H1 (cell line): ENCODE results near the gene LTBR. TPM values are rescaled to one million over a fixed set of nuclear protein-coding genes. Genes with fewer than 3 reads are reported as not detected.

Source experiments
- CTCF ChIA-PET: fragments of 300-600 bp; sonication (Branson Sonifier 250); formaldehyde crosslinking; loops from one replicate; lab custom pipeline; 2021; ENCODE audit not compliant: partially characterized antibody; lab: Charles Lee
- POLR2A ChIA-PET: fragments of 300-600 bp; sonication (Branson Sonifier 250); formaldehyde crosslinking; loops from one replicate; lab custom pipeline; 2021; ENCODE audit warnings: inconsistent platforms; ENCODE audit not compliant: partially characterized antibody; lab: Charles Lee
- DNase-seq, 2 experiments: peaks; one replicate each; pipeline versions ENCODE4 v3.0.0 to v3.0.0-alpha.2; 2010 to 2022; ENCODE audit warnings: low spot score in 2 of 2, low read depth in 1 of 2, mixed read lengths in 1 of 2
- FAIRE-seq: peaks from 2 replicates; lab custom pipeline; 2011; peaks lifted over from hg19 to GRCh38; lab: Jason Lieb, UNC
- H2AFZ ChIP-seq: 2 replicates; pipeline ENCODE4 v1.8.1; 2012; ENCODE audit warnings: low read length, inconsistent platforms
- H2AK5ac ChIP-seq: 2 replicates; pipeline ENCODE4 v1.6.1; 2013; ENCODE audit warnings: low read depth, low read length
- H2BK120ac ChIP-seq: replicated peaks from 2 replicates; pipeline ENCODE3; 2013; ENCODE audit warnings: low read depth, low read length, inconsistent platforms
- H2BK12ac ChIP-seq: 2 replicates; pipeline ENCODE4 v1.6.1; 2013; ENCODE audit warnings: low read depth, low read length
- H2BK15ac ChIP-seq: 2 replicates; pipeline ENCODE4 v1.6.1; 2013; ENCODE audit warnings: low read length
- H2BK20ac ChIP-seq: 2 replicates; pipeline ENCODE4 v1.6.1; 2013; ENCODE audit warnings: low read length
- H2BK5ac ChIP-seq: 2 replicates; pipeline ENCODE4 v1.6.1; 2013; ENCODE audit warnings: low read depth, low read length
- H3K14ac ChIP-seq: 2 replicates; pipeline ENCODE4 v1.6.1; 2013; ENCODE audit warnings: inconsistent platforms; ENCODE audit not compliant: insufficient read length
- H3K18ac ChIP-seq: 2 replicates; pipeline ENCODE4 v1.6.1; 2013; ENCODE audit warnings: low read length; ENCODE audit errors: extremely low read depth
- H3K23ac ChIP-seq: 2 replicates; pipeline ENCODE4 v1.6.1; 2013; ENCODE audit warnings: inconsistent platforms; ENCODE audit not compliant: insufficient read length
- H3K23me2 ChIP-seq: 2 replicates; pipeline ENCODE4 v1.6.1; 2013; ENCODE audit warnings: low read depth, low read length
- H3K27ac ChIP-seq: 2 replicates; pipeline ENCODE4 v1.6.1; 2011; ENCODE audit warnings: low read depth, low read length, inconsistent platforms
- H3K27me3 ChIP-seq, 4 experiments: replicated peaks in 1 of 4; 1 replicate in 1 of 4; 2 replicates in 3 of 4; pipeline versions ENCODE4 v1.6.1 to v1.8.1; 2011 to 2013; ENCODE audit warnings: low read length in 3 of 4, mild to moderate bottlenecking in 3 of 4, inconsistent platforms in 2 of 4, mixed read lengths in 2 of 4, moderate library complexity in 1 of 4; ENCODE audit not compliant: control insufficient read depth in 3 of 4, insufficient read depth in 3 of 4; ENCODE audit errors: extremely low read depth in 1 of 4
- H3K36me3 ChIP-seq, 4 experiments: 2 replicates each; pipeline versions ENCODE4 v1.6.1 to v1.8.1; 2011 to 2013; ENCODE audit warnings: mild to moderate bottlenecking in 4 of 4, low read length in 3 of 4, moderate library complexity in 2 of 4, control low read depth in 1 of 4, inconsistent platforms in 1 of 4; ENCODE audit not compliant: insufficient read depth in 4 of 4, control insufficient read depth in 2 of 4
- H3K4ac ChIP-seq: replicated peaks from 2 replicates; pipeline ENCODE3; 2013; ENCODE audit warnings: low read length, low read depth, mixed read lengths, inconsistent platforms; ENCODE audit not compliant: insufficient read length
- H3K4me1 ChIP-seq, 4 experiments: replicated peaks in 1 of 4; 1 replicate in 1 of 4; 2 replicates in 3 of 4; pipeline versions ENCODE4 v1.6.1 to v1.8.1; 2011 to 2013; ENCODE audit warnings: low read length in 3 of 4, inconsistent platforms in 2 of 4, mixed read lengths in 1 of 4; ENCODE audit not compliant: insufficient read depth in 4 of 4, control insufficient read depth in 3 of 4
- H3K4me2 ChIP-seq, 2 experiments: 2 replicates each; pipeline versions ENCODE4 v1.6.1 to v1.8.1; 2011 to 2013; ENCODE audit warnings: low read depth in 2 of 2, low read length in 2 of 2, control low read depth in 1 of 2, inconsistent platforms in 1 of 2, mild to moderate bottlenecking in 1 of 2; ENCODE audit not compliant: insufficient read depth in 1 of 2
- H3K4me3 ChIP-seq, 4 experiments: fragments of 200-600, 300-600 bp in 1 of 4; sonication (generic), shearing (Covaris generic), sonication (Bioruptor Twin) in 1 of 4; 2 replicates each; pipeline versions ENCODE4 v1.5.1 to v1.8.1; 2011 to 2016; ENCODE audit warnings: low read length in 4 of 4, low read depth in 3 of 4, control low read depth in 2 of 4, inconsistent platforms in 2 of 4, mild to moderate bottlenecking in 2 of 4, mixed read lengths in 1 of 4, moderate library complexity in 1 of 4; ENCODE audit not compliant: insufficient read depth in 2 of 4; ENCODE audit errors: extremely low read depth in 1 of 4
- H3K56ac ChIP-seq: replicated peaks from 2 replicates; pipeline ENCODE3; 2013; ENCODE audit warnings: low read depth, mild to moderate bottlenecking, mixed read lengths, low read length, inconsistent platforms; ENCODE audit not compliant: insufficient read length
- H3K79me1 ChIP-seq: 2 replicates; pipeline ENCODE4 v1.6.1; 2013; ENCODE audit warnings: low read depth, low read length, control low read depth
- H3K79me2 ChIP-seq, 2 experiments: 2 replicates each; pipeline versions ENCODE4 v1.6.1 to v1.8.1; 2012 to 2013; ENCODE audit warnings: low read length in 2 of 2, mild to moderate bottlenecking in 2 of 2, inconsistent platforms in 1 of 2; ENCODE audit not compliant: insufficient read depth in 2 of 2, control insufficient read depth in 1 of 2
- H3K9ac ChIP-seq, 4 experiments: replicated peaks in 1 of 4; 1 replicate in 1 of 4; 2 replicates in 3 of 4; pipeline versions ENCODE4 v1.6.1 to v1.8.1; 2011 to 2013; ENCODE audit warnings: low read depth in 3 of 4, low read length in 3 of 4, control low read depth in 2 of 4, mild to moderate bottlenecking in 2 of 4, moderate library complexity in 2 of 4, inconsistent platforms in 1 of 4; ENCODE audit errors: extremely low read depth in 1 of 4
- H3K9me3 ChIP-seq, 2 experiments: 2 replicates each; pipeline versions ENCODE4 v1.6.1 to v1.8.1; 2012 to 2013; ENCODE audit warnings: mild to moderate bottlenecking in 2 of 2, moderate library complexity in 2 of 2, control low read depth in 1 of 2, inconsistent platforms in 1 of 2, low read depth in 1 of 2, low read length in 1 of 2, mixed read lengths in 1 of 2; ENCODE audit not compliant: insufficient read depth in 2 of 2
- H4K20me1 ChIP-seq, 2 experiments: replicated peaks in 1 of 2; 2 replicates each; pipeline versions ENCODE3 to v1.8.1; 2011 to 2013; ENCODE audit warnings: inconsistent platforms in 2 of 2, low read length in 2 of 2, mild to moderate bottlenecking in 1 of 2; ENCODE audit not compliant: insufficient read depth in 2 of 2, control insufficient read depth in 1 of 2
- H4K5ac ChIP-seq: 2 replicates; pipeline ENCODE4 v1.6.1; 2013; ENCODE audit warnings: low read length, low read depth, mixed read lengths, inconsistent platforms; ENCODE audit not compliant: insufficient read length
- H4K8ac ChIP-seq: 2 replicates; pipeline ENCODE4 v1.8.0; 2013; ENCODE audit warnings: mild to moderate bottlenecking, moderate library complexity, low read length, inconsistent platforms; ENCODE audit not compliant: insufficient read depth; ENCODE audit errors: extremely low read depth
- H4K91ac ChIP-seq: replicated peaks from 2 replicates; pipeline ENCODE3; 2013; ENCODE audit warnings: low read length, mixed read lengths, inconsistent platforms; ENCODE audit not compliant: insufficient read length
- ASH2L ChIP-seq: fragments of 200-600, 300-600 bp; sonication (generic); IDR thresholded peaks from one replicate; pipeline ENCODE4 v1.7.1; 2017; ENCODE audit warnings: low read length
- CTCF ChIP-seq, 3 experiments: IDR thresholded peaks; 1 replicate in 2 of 3; 2 replicates in 1 of 3; pipeline versions ENCODE4 v1.5.1 to v1.6.1; 2011; ENCODE audit warnings: low read length in 3 of 3, mild to moderate bottlenecking in 3 of 3, inconsistent platforms in 2 of 3, low read depth in 1 of 3, moderate library complexity in 1 of 3; ENCODE audit not compliant: insufficient read depth in 1 of 3; ENCODE audit errors: control extremely low read depth in 1 of 3
- HDAC6 ChIP-seq: IDR thresholded peaks from one replicate; pipeline ENCODE4 v1.7.1; 2012; ENCODE audit warnings: low read depth, mild to moderate bottlenecking, inconsistent platforms, low read length, moderate library complexity
- KDM5A ChIP-seq: fragments of 200-600 bp; IDR thresholded peaks from 2 replicates; pipeline ENCODE4 v1.7.1; 2012; ENCODE audit warnings: mild to moderate bottlenecking, low read length, inconsistent platforms, mixed read lengths
- NRF1 ChIP-seq: IDR thresholded peaks from 2 replicates; pipeline ENCODE4 v1.6.1; 2011; ENCODE audit warnings: mild to moderate bottlenecking, low read depth, low read length, improper control_type of control experiment
- SIRT6 ChIP-seq: IDR thresholded peaks from one replicate; pipeline ENCODE4 v1.7.1; 2012; ENCODE audit warnings: low read length, inconsistent platforms
- SP4 ChIP-seq: IDR thresholded peaks from 2 replicates; pipeline ENCODE4 v1.6.1; 2012; ENCODE audit warnings: low read length, inconsistent platforms
- WGBS, 2 experiments: shearing (Covaris generic) in 1 of 2; methylation state at CpG; one replicate each; pipeline versions ENCODE4 v1.1.6 to v1.1.7; 2013 to 2015; ENCODE audit warnings: low lambda C conversion rate in 2 of 2, mixed read lengths in 2 of 2, inconsistent platforms in 1 of 2, low coverage in 1 of 2, missing lambda C conversion rate in 1 of 2; ENCODE audit not compliant: insufficient replicate concordance in 2 of 2, insufficient coverage in 1 of 2, insufficient read length in 1 of 2; ENCODE audit errors: extremely low coverage in 1 of 2, missing lambda C conversion rate in 1 of 2; 5-methylcytosine and 5-hydroxymethylcytosine counted together
- polyA plus RNA-seq, 7 experiments: library from polyadenylated mRNA; depleted of rRNA in 3 of 7; stranded (reverse) in 5 of 7; unstranded in 2 of 7; fragments of >200 nt in 5 of 7; fragments of 200-250 nt in 2 of 7; gene quantifications; 1 replicate in 5 of 7; 2 replicates in 1 of 7; 4 replicates in 1 of 7; pipeline versions ENCODE4 v1.2.1 to v1.2.3, GENCODE V29; 2011 to 2013; ENCODE audit warnings: missing spikeins in 2 of 7, mixed read lengths in 2 of 7
- total RNA-seq: library from RNA; stranded (reverse); fragmentation: NEBNext Ultra II Directional; extraction: Animal tissue kit (Norgen Biotek cat#: 25700); gene quantifications from 2 replicates; pipeline ENCODE4 v1.2.1, GENCODE V29; 2021

Gene LTBR
- total and polyA plus RNA-seq, 2 of the 8 experiments (the other 6 are each of a cell fraction or from before 2014, with no cell fraction given): 5.1 to 6.3 TPM

DNA sequence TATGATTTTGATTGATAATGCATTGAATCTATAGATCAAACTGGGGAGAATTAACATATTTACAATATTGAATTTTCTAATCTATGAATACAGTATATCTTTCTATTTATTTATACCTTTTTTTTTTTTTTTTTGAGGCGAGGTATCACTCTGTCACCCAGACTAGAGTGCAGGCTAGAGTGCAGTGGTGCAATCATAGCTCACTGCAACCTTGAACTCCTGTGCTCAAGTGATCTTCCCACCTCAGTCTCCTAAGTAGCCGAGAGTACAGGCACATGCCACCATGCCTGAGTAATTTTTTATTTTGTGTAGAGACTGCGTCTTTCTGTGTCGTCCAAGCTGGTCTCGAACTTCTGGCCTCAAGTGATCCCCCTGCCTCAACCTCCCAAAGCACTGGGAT lies 20.4 kb downstream of the LTBR start:
- Histone ChIP-seq H3K4me1 (no peaks in the 10 kb centered on the region), H3K9ac (no peak overlapping the region), H3K18ac (no peak overlapping the region), H4K91ac (no peak overlapping the region), H3K4me2 (no peak overlapping the region), H4K5ac (no peak overlapping the region), H3K14ac (no peak overlapping the region), H2BK120ac (no peak overlapping the region), H3K27me3 (no peaks in the 10 kb centered on the region), H3K9me3 (no peaks in the 10 kb centered on the region), H3K79me2 (no peaks in the 10 kb centered on the region), H4K8ac (no peak overlapping the region), H3K79me1 (no peaks in the 10 kb centered on the region), H2BK15ac (no peak overlapping the region), H3K56ac (no peak overlapping the region), H2AK5ac (no peak overlapping the region), H3K36me3 (no peaks in the 10 kb centered on the region), H2BK20ac (no peak overlapping the region), H3K4me3 (no peak overlapping the region), H2BK5ac (no peak overlapping the region), H3K4ac (no peak overlapping the region), H3K27ac (no peak overlapping the region), H3K23ac (no peak overlapping the region), H3K23me2 (no peaks in the 10 kb centered on the region), H2AFZ (no peak overlapping the region), H2BK12ac (no peak overlapping the region), H4K20me1 (no peaks in the 10 kb centered on the region)
- FAIRE-seq (no peak), DNase-seq (no peak)
- TF ChIP-seq CTCF (IDR thresholded peaks at IDR 0.05; ENCODE audit: control extremely low read depth in 1 of 3, insufficient read depth in 1 of 3, low read depth in 1 of 3, low read length in 3 of 3) (no peak), KDM5A (no peak), SP4 (no peak), SIRT6 (no peak), NRF1 (no peak), ASH2L (no peak), HDAC6 (no peak)
- ChIA-PET POLR2A (no interaction called here), CTCF (no interaction called here)
- 84% methylated on average over 5 of the region's 5 CpGs; no CpG with 5 or more reads in 1 of the 2 experiments for WGBS, 2 experiments
